HG03097 (cell line): ENCODE data around the gene TMEM238.
"Not testable (repeated sequence)": the region's sequence is repeated elsewhere in the genome, so short reads cannot be mapped to it uniquely, and the experiment has no call there.

Experiments used
- ATAC-seq: cut with Tn5 transposase; IDR thresholded peaks from one replicate; pipeline ENCODE4 v1.9.1; 2021; ENCODE audit not compliant: unreplicated experiment, low FRiP score

Gene TMEM238

DNA sequence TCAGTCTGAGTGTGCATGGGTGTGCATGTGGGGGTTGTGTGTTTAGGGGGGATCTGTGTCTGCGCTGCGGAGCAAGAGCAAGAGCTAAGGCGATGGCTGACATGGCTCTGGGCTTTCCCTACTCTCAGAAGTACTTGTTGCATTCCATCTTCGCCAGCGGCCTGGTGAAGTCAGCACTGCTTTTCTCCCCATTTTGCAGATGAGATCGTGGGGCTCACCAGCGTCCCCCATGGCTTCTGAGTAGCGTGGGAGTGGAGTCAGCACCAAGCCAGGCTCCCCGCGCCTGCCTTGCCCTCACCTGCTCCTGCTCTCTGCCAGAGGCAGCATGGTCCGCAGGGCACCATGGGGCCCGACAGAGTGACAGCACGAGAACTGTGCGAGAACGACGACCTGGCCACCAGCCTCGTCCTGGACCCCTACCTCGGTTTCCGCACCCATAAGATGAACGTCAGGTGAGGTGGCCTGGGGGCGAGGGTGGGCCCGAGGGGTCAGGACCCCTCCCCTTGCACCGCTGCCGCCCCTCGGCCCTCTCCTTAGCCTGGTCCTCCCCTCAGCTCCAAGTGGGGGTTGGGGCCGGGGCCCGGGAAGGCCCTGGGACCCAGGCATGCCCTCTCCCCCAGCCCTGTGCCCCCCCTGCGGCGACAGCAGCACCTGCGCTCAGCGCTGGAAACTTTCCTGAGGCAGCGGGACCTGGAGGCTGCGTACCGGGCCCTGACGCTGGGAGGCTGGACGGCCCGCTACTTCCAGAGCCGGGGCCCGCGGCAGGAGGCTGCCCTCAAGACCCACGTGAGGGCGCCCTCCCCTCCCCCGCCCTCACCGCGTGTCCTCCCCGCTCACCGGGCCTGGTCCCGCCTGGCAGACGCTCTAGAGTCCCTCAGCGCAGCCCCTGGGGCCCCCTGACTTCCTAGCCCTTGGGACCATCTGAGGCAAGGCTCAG lies 42.2 kb downstream of the TMEM238 start:
- no peak for ATAC-seq

DNA sequence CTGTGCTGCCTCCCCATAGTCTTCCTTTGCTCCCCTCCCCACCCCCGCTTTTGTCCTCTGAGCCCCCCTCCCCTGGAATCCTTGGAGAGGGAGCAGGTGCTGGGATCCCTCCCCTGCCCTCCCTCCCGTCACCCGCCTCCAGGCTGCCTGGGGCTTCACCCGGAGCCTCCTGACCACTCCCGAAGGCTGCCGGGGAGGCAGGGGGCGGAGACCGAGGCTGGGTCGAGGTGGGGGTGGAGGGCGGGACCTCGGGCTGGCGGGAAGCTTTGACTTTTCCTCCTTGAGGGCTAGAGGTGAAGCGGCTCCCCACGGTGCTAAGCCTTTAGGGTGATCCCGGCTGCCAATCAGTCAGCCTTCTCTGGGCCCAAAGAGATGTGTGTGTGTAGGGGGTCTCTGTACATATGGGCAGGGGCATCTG lies 42.9 kb downstream of the TMEM238 start:
- ATAC-seq, result no peak

DNA sequence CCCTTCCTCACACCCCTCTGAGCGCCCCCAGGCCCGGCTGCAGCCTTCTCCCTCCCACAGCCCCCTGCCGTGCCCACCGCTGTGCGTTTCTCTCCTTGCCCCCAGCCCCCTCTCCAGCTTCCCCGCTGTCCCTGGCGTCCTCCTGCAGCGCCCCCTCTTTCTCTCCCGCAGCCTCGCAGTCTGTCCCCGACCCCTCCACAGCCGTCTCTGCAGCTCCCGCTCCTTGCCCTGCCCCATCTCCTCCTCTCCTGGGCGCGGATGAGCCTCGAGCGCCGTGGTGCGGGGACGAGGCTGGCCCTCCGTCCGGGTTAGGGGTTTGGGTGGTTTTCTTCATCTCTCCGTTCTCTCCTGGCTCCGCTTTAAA lies 43.3 kb downstream of the TMEM238 start:
- ATAC-seq, result no peak

DNA sequence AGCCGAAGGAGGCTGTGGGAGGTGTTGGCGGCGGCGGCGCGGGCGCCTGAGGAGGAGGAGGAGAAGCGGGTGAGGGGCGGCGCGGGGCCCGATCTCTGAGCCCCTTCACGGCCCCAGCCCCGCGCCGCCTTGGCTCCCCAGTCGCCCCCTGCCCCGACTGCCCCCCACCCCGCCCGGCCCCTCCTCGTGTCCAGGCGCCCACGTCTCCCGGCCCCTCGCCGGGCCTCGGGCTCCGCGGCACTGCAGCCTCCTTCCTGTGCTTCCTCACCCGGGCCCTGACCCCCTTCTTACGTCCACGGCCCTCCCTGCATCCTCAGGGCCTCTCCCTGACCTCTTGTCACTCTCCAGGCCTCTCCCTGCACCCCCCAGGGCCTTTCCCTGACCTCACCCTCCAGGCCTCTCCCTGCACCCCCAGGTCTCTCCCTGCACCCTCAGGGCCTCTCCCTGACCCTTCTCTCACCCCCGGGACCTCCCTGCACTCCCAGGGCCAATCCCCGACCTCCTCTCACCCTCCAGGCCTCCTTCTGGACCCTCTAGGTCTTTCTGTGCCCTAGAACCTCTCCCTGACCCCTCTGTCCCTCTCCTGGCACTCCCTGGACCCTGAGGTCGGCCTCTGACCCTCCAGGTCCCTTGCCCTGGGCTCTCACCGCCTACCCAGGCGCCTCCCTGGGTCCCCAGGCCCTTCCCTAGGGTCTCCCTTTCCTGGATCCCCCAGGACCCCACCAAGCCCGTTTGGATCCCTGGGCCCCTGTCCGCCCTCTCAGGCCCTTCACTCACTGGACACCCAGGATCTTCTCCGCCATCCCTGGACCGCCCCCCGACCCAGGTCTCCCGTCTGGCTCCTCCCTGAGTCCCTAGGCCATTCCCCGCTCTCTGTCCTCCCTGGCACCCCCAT lies 44.0 kb downstream of the TMEM238 start:
- no peak for ATAC-seq

DNA sequence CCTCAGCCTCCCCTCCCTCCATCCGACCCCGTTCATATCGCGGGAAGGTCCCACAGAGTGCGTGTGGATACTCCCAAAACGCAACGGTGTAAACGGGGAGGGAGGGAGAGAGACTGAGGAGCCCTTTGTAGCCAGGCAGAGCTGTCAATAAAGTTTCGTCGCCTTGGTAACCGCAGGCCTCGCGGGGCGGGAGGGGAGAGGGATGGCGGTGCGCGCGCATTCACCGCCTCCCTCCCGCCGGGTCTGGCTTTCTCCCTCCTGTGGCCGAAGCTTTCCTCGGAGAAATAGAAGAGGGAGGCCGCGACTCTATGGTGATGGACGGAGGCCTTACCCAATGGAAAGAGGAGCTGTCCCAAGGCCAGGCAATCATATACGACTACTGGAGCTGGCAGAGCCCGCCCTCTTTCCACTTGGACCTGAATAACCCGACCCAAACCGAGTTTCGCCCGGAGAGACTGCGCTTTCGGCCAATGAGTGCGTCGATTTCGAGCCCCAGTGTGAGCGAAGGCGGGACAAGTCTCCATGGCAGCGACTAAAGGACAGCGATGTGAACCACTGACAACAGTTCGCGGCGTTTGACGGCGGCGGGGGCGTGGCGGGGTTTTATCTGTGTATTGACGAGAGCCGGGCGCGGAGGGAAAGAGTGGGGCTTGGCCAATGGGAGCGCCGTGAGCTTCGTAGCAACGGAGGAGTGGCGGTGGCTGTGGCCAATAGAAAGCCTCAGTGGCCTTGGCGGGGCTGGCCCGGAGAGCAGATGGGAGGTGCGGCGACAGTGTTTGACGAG lies 44.8 kb downstream of the TMEM238 start, which contains the start of gene KMT5C:
Gene KMT5C (plus strand): TSS at position 772 of the 784 bp plus-strand sequence. CDS start 2,061 bp downstream, outside the sequence.
- ATAC-seq, result peak; percentile 87

DNA sequence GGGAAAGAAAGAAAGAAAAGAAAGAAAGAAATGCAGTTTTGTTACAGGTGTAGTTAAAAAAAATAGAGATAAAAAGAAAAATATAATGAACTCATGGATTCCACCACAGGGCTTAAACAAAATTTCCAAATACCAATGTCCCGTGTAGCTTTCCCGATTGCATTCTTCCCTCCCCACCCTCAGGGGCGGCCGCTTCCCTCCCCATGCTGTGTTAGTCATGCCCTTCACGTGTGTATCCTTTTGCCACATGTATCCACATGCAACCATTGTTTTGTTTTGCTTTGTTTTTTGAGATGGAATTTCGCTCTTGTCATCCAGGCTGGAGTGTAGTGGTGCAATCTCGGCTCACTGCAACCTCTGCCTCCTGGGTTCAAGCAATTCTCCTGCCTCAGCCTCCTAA lies 48.0 kb downstream of the TMEM238 start:
- no peak for ATAC-seq

DNA sequence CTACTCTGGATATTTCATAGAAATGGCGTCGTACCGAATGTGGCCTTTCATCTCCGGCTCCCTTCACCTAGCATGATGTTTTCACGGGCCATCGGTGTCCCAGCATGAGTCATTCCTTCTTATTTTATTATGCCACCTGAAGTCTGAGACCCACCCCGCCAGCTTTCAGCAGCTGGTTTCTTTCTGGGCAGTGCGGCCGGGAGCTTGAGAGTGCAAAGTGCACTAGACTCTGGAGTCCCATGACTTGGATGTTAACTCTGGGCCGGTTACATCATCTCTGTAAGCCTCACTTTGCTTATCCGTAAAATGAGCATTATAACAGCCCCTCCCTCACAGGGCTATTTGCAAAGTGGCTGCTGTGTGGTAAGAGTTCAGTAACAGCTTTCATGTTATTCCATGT lies 50.2 kb downstream of the TMEM238 start:
- no peak for ATAC-seq

DNA sequence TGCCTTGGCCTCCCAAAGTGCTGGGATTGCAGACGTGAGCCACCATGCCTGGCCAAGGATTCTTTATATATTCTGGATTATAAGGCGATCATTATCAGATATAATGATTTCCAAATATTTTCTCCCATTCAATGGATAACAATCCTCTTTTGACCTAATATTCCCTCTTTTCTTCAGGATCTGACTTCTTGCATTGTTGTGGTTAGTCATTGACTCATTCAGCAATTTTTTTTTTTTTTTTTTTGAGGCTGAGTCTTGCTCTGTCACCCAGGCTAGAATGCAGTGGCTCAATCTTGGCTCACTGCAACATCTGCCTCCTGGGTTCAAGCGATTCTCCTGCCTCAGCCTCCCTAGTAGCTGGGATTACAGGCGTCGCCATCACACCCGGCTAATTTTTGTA lies 54.3 kb downstream of the TMEM238 start:
- not testable (repeated sequence) for ATAC-seq
